ENCODE results near the gene ATP2C1.
A peak's percentile ranks its signal among the peaks of the same experiment; 100 is the strongest.

ATP2C1 gene

GRCh38 chr3:130870423-130870822 lies 23.5 kb upstream of the ATP2C1 start:
- no peak for DNase-seq (ENCODE audit: low spot score)
- in situ Hi-C loops (cut with MboI; ENCODE audit: low sequenced_read_pairs, unreplicated experiment), result no loop called here
- TF ChIP-seq CTCF (IDR thresholded peaks at IDR 0.05; ENCODE audit: borderline replicate concordance, control extremely low read depth, extremely low read depth, insufficient read depth, missing control alignments), result no peak

GRCh38 chr3:130876594-130876993 lies 17.3 kb upstream of the ATP2C1 start:
- no peak for DNase-seq (ENCODE audit: low spot score)
- no peak for TF ChIP-seq CTCF (IDR thresholded peaks at IDR 0.05; ENCODE audit: borderline replicate concordance, control extremely low read depth, extremely low read depth, insufficient read depth, missing control alignments)
- in situ Hi-C loops (cut with MboI; ENCODE audit: low sequenced_read_pairs, unreplicated experiment), result no loop called here

- in situ Hi-C loops (cut with MboI; ENCODE audit: low sequenced_read_pairs, unreplicated experiment), result no loop called here
- no peak for TF ChIP-seq CTCF (IDR thresholded peaks at IDR 0.05; ENCODE audit: borderline replicate concordance, control extremely low read depth, extremely low read depth, insufficient read depth, missing control alignments)
- no peak for DNase-seq (ENCODE audit: low spot score)
These were observed 15.4 kb upstream of the ATP2C1 start for GRCh38 chr3:130878464-130878863.

GRCh38 chr3:130889416-130889946 lies 4.4 kb upstream of the ATP2C1 start:
- no peak for DNase-seq (ENCODE audit: low spot score)
- no peak for TF ChIP-seq CTCF (IDR thresholded peaks at IDR 0.05; ENCODE audit: borderline replicate concordance, control extremely low read depth, extremely low read depth, insufficient read depth, missing control alignments)
- in situ Hi-C loops (cut with MboI; ENCODE audit: low sequenced_read_pairs, unreplicated experiment), result no loop called here

GRCh38 chr3:130892759-130893375 lies 1.0 kb upstream of the ATP2C1 start:
- in situ Hi-C loops (cut with MboI; ENCODE audit: low sequenced_read_pairs, unreplicated experiment), result loop anchor here (5.0 kb wide), 1 partner anchor 131 kb away; no protein-coding TSS in a partner anchor
- TF ChIP-seq CTCF (IDR thresholded peaks at IDR 0.05; ENCODE audit: borderline replicate concordance, control extremely low read depth, extremely low read depth, insufficient read depth, missing control alignments), result peak; percentile 56
- peak; percentile 69 for DNase-seq (ENCODE audit: low spot score)

GRCh38 chr3:130894130-130894985 lies 474 bp downstream of the ATP2C1 start:
- no peak for TF ChIP-seq CTCF (IDR thresholded peaks at IDR 0.05; ENCODE audit: borderline replicate concordance, control extremely low read depth, extremely low read depth, insufficient read depth, missing control alignments)
- peak; percentile 36 for DNase-seq (ENCODE audit: low spot score)
- in situ Hi-C loops (cut with MboI; ENCODE audit: low sequenced_read_pairs, unreplicated experiment), result loop anchor here (5.0 kb wide), 1 partner anchor 132 kb away; no protein-coding TSS in a partner anchor
